ENCODE data around the gene ACOT8.
"Not testable (repeated sequence)": the region's sequence is repeated elsewhere in the genome, so short reads cannot be mapped to it uniquely, and the experiment has no call there.

The ACOT8 gene

DNA sequence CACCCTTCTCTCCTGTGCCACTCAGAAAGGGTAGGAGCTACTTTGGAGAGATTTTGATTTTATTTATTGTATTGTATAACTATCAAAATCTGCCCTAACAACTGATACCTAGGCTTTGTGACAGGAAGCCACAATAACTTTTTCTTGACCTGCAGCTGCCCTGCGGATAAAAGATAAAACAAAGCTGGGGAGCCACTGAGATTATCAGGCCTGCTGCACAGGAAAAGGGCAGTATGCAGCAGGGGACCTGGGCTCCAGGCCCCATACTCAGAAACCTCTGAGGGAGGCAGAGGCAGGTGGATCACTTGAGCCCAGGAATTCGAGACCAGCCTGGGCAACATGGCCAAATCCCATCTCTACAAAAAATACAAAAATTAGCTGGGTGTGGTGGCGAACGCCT, 24.6 kb downstream of the ACOT8 start:
- Histone ChIP-seq H3K4me3 (ENCODE audit: low read length) (no peak overlapping the region), H3K9me2 (replicated peaks; ENCODE audit: insufficient read depth, low read length) (no peaks in the 10 kb centered on the region), H2AFZ (ENCODE audit: low read length) (no peak overlapping the region), H3K36me3 (replicated peaks; ENCODE audit: insufficient read depth, low read length) (no peaks in the 10 kb centered on the region), H3K4me1 (ENCODE audit: low read length) (no peaks in the 10 kb centered on the region), H3K9me3 (replicated peaks; ENCODE audit: insufficient read depth, low read length) (no peaks in the 10 kb centered on the region), H3K79me2 (ENCODE audit: low read length) (no peaks in the 10 kb centered on the region), H3K27me3 (replicated peaks; ENCODE audit: insufficient read depth, low read length) (no peaks in the 10 kb centered on the region), H4K20me1 (ENCODE audit: insufficient read depth, low read length) (no peaks in the 10 kb centered on the region), H3K27ac (ENCODE audit: low read length) (no peak overlapping the region), H3F3A (ENCODE audit: insufficient read depth, low read length) (no peaks in the 10 kb centered on the region), H3K4me2 (ENCODE audit: low read depth, low read length) (no peak overlapping the region), H3K9ac (ENCODE audit: low read length) (no peak overlapping the region)
- TF ChIP-seq EZH2 (optimal IDR thresholded peaks at IDR 0.05; ENCODE audit: low read depth, low read length) (no peak), EZH2phosphoT487 (IDR thresholded peaks at IDR 0.05; ENCODE audit: low read length) (no peak)
- TF ChIP-seq, protein P1, sequence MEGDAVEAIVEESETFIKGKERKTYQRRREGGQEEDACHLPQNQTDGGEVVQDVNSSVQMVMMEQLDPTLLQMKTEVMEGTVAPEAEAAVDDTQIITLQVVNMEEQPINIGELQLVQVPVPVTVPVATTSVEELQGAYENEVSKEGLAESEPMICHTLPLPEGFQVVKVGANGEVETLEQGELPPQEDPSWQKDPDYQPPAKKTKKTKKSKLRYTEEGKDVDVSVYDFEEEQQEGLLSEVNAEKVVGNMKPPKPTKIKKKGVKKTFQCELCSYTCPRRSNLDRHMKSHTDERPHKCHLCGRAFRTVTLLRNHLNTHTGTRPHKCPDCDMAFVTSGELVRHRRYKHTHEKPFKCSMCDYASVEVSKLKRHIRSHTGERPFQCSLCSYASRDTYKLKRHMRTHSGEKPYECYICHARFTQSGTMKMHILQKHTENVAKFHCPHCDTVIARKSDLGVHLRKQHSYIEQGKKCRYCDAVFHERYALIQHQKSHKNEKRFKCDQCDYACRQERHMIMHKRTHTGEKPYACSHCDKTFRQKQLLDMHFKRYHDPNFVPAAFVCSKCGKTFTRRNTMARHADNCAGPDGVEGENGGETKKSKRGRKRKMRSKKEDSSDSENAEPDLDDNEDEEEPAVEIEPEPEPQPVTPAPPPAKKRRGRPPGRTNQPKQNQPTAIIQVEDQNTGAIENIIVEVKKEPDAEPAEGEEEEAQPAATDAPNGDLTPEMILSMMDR (IDR thresholded peaks at IDR 0.05; ENCODE audit: low read length), result no peak
- no peak for DNase-seq

DNA sequence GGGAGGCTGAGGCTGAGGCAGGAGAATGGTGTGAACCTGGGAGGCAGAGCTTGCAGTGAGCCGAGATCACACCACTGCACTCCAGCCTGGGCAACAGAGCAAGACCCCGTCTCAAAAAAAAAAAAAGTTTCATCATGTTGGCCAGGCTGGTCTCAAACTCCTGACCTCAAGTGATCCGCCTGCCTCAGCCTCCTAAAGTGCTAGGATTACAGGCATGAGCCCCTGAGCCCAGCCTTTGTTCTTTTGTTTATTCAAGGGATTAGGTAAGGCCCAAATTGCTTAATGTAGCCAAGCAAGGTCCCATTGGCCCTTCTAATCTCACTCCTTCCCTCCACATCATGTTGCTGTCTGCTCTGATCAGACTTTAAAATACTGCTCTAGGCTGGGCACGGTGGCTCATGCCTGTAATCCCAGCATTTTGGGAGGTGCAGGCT, 27.5 kb downstream of the ACOT8 start:
- not testable (repeated sequence) for H2AFZ ChIP-seq (ENCODE audit: low read length); DNase-seq; H3K79me2 ChIP-seq (ENCODE audit: low read length); H3K9me2 ChIP-seq (replicated peaks; ENCODE audit: insufficient read depth, low read length); H4K20me1 ChIP-seq (ENCODE audit: insufficient read depth, low read length); H3K9me3 ChIP-seq (replicated peaks; ENCODE audit: insufficient read depth, low read length); H3K27me3 ChIP-seq (replicated peaks; ENCODE audit: insufficient read depth, low read length); H3K4me3 ChIP-seq (ENCODE audit: low read length); H3K4me2 ChIP-seq (ENCODE audit: low read depth, low read length); H3K36me3 ChIP-seq (replicated peaks; ENCODE audit: insufficient read depth, low read length); H3F3A ChIP-seq (ENCODE audit: insufficient read depth, low read length); H3K9ac ChIP-seq (ENCODE audit: low read length); H3K27ac ChIP-seq (ENCODE audit: low read length); H3K4me1 ChIP-seq (ENCODE audit: low read length)

DNA sequence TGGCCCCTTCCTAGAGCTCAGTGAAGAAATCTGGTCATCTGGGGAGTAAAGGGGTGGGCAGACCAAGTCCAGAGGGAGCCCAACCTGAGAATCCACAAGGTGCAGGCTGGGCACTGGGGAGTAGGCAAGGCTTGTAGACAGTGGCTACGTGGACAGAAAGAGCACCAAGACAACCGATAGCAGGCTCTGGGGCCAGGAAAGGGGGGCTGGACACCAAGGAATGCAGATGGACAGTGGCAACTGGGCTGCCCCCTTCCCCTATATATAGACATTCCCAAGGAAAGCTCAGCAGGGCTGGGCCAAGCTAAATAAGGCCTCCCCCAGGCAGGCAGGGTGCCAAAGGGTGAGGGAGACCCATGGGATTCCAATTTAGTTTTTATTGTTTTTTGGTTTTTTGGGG, 28.6 kb downstream of the ACOT8 start:
- no peaks in the 10 kb centered on the region for H3K9me3 ChIP-seq (replicated peaks; ENCODE audit: insufficient read depth, low read length)
- no peak overlapping the region for H2AFZ ChIP-seq (ENCODE audit: low read length)
- H3F3A ChIP-seq (ENCODE audit: insufficient read depth, low read length), result no peaks in the 10 kb centered on the region
- no peaks in the 10 kb centered on the region for H3K4me1 ChIP-seq (ENCODE audit: low read length)
- no peaks in the 10 kb centered on the region for H3K79me2 ChIP-seq (ENCODE audit: low read length)
- no peak for DNase-seq
- H3K27ac ChIP-seq (ENCODE audit: low read length), result no peak overlapping the region
- H3K27me3 ChIP-seq (replicated peaks; ENCODE audit: insufficient read depth, low read length), result no peaks in the 10 kb centered on the region
- TF ChIP-seq EZH2 (optimal IDR thresholded peaks at IDR 0.05; ENCODE audit: low read depth, low read length) (no peak), EZH2phosphoT487 (IDR thresholded peaks at IDR 0.05; ENCODE audit: low read length) (no peak)
- TF ChIP-seq, protein P1 (IDR thresholded peaks at IDR 0.05; ENCODE audit: low read length), result no peak
- H3K4me3 ChIP-seq (ENCODE audit: low read length), result no peak overlapping the region
- H3K9me2 ChIP-seq (replicated peaks; ENCODE audit: insufficient read depth, low read length), result no peaks in the 10 kb centered on the region
- no peak overlapping the region for H3K4me2 ChIP-seq (ENCODE audit: low read depth, low read length)
- no peaks in the 10 kb centered on the region for H3K36me3 ChIP-seq (replicated peaks; ENCODE audit: insufficient read depth, low read length)
- no peak overlapping the region for H3K9ac ChIP-seq (ENCODE audit: low read length)
- H4K20me1 ChIP-seq (ENCODE audit: insufficient read depth, low read length), result no peaks in the 10 kb centered on the region

DNA sequence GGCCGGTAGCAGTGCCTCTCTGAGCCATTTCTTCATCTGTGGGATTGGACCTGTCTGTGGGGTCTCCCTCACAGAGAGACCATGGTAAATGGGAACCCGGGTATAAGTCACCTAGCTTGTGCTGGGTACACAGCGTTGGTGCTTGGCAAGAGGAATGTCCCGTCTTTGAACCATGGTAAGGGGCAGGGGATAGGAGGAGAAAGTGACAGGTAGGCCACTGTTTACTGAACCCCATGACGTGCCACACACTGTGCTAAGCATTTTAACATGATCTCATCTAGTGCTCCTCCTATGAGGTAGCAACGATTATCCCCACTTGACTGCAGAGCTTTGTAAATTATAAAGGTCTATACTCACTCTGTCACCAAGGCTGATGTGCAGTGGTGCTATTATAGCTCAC, 29.5 kb downstream of the ACOT8 start:
- TF ChIP-seq, protein P1 (IDR thresholded peaks at IDR 0.05; ENCODE audit: low read length), result no peak
- TF ChIP-seq EZH2 (optimal IDR thresholded peaks at IDR 0.05; ENCODE audit: low read depth, low read length), result no peak

More for the DNA sequence above, 29.5 kb downstream of the ACOT8 start:
- Histone ChIP-seq H3K9ac (ENCODE audit: low read length) (no peak overlapping the region), H3K9me3 (replicated peaks; ENCODE audit: insufficient read depth, low read length) (no peaks in the 10 kb centered on the region), H3K27me3 (replicated peaks; ENCODE audit: insufficient read depth, low read length) (no peaks in the 10 kb centered on the region), H3F3A (ENCODE audit: insufficient read depth, low read length) (no peaks in the 10 kb centered on the region), H3K4me1 (ENCODE audit: low read length) (no peaks in the 10 kb centered on the region), H4K20me1 (ENCODE audit: insufficient read depth, low read length) (no peaks in the 10 kb centered on the region), H3K4me2 (ENCODE audit: low read depth, low read length) (no peak overlapping the region), H3K27ac (ENCODE audit: low read length) (no peak overlapping the region), H3K4me3 (ENCODE audit: low read length) (no peak overlapping the region), H3K36me3 (replicated peaks; ENCODE audit: insufficient read depth, low read length) (no peaks in the 10 kb centered on the region), H3K9me2 (replicated peaks; ENCODE audit: insufficient read depth, low read length) (no peaks in the 10 kb centered on the region), H2AFZ (ENCODE audit: low read length) (no peak overlapping the region), H3K79me2 (ENCODE audit: low read length) (no peaks in the 10 kb centered on the region)
- DNase-seq, result no peak

Data from MM.1S (cell line).